Epithelial cell of esophagus (primary cell): ENCODE measurements around the gene HELLS.

Experiments used
- DNase-seq: peaks from one replicate; pipeline ENCODE4 v3.0.0; 2010; ENCODE audit warnings: low read depth
- H3K4me3 ChIP-seq: 2 replicates; pipeline ENCODE4 v1.5.1; 2011; ENCODE audit warnings: mild to moderate bottlenecking, low read length, control low read depth
- TF ChIP-seq, protein P1 (sequence below): IDR thresholded peaks from 2 replicates; pipeline ENCODE4 v1.5.1; 2011; ENCODE audit warnings: low read depth, mild to moderate bottlenecking, low read length, control low read depth, inconsistent platforms; ENCODE audit not compliant: insufficient read depth; ENCODE audit errors: missing control alignments

HELLS gene

DNA sequence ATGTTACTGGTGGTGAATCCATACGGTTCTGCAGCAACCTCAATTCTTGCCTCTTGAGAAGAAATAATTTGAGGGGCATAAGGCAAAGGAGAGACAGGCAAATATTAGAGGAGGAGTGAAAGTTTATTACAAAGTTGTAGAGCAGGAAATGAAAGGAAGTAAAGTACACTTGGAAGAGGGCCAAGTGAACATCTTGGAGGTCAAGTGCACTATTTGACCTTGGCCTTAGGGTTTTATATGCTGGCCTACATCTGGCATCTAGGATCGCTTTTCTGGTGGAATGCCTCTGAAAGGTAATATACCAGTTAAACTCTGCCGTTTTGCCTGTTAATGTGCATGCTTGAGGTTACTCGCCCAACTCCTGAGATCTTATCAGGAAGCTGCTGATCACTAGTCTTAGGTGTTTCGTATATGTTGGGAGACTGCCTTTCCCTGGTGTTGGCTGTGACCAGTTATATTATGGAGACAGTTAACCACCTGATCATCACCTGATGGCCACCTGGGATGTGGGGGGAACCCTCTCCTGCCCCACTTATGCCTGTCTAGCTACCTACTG is 71.9 kb downstream of the HELLS start:
- TF ChIP-seq, protein P1, sequence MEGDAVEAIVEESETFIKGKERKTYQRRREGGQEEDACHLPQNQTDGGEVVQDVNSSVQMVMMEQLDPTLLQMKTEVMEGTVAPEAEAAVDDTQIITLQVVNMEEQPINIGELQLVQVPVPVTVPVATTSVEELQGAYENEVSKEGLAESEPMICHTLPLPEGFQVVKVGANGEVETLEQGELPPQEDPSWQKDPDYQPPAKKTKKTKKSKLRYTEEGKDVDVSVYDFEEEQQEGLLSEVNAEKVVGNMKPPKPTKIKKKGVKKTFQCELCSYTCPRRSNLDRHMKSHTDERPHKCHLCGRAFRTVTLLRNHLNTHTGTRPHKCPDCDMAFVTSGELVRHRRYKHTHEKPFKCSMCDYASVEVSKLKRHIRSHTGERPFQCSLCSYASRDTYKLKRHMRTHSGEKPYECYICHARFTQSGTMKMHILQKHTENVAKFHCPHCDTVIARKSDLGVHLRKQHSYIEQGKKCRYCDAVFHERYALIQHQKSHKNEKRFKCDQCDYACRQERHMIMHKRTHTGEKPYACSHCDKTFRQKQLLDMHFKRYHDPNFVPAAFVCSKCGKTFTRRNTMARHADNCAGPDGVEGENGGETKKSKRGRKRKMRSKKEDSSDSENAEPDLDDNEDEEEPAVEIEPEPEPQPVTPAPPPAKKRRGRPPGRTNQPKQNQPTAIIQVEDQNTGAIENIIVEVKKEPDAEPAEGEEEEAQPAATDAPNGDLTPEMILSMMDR, result no peak
- H3K4me3 ChIP-seq, result no peak overlapping the region
- DNase-seq, result no peak

- H3K4me3 ChIP-seq, result no peak overlapping the region
- DNase-seq, result no peak
- TF ChIP-seq, protein P1, result no peak
Measured at GRCh38 chr10:94622666-94623205, 77.1 kb downstream of the HELLS start.

- no peak for DNase-seq
- H3K4me3 ChIP-seq, result no peak overlapping the region
- TF ChIP-seq, protein P1, result no peak
Measured at GRCh38 chr10:94623572-94623971, 78.0 kb downstream of the HELLS start.

- DNase-seq, result peak; percentile 35
Measured at GRCh38 chr10:94626476-94626875, 80.9 kb downstream of the HELLS start.

GRCh38 chr10:94627511-94627910 is 81.9 kb downstream of the HELLS start:
- no peak overlapping the region for H3K4me3 ChIP-seq
- DNase-seq, result peak; percentile 25
- TF ChIP-seq, protein P1, result no peak

More at GRCh38 chr10:94626476-94626875, 80.9 kb downstream of the HELLS start:
- TF ChIP-seq, protein P1, result no peak
- no peak overlapping the region for H3K4me3 ChIP-seq

- TF ChIP-seq, protein P1, result peak; percentile 45
- DNase-seq, result peak; percentile 41
- no peak overlapping the region for H3K4me3 ChIP-seq
Measured at GRCh38 chr10:94630017-94630688, 84.6 kb downstream of the HELLS start.
